HG02588 (cell line): Measurements from ENCODE around the gene ACOX3.
"Not testable (repeated sequence)": the region's sequence is repeated elsewhere in the genome, so short reads cannot be mapped to it uniquely, and the experiment has no call there.

Source experiments
- ATAC-seq: cut with Tn5 transposase; IDR thresholded peaks from one replicate; pipeline ENCODE4 v1.9.1; 2021; ENCODE audit warnings: mild to moderate bottlenecking, moderate library complexity; ENCODE audit not compliant: unreplicated experiment

The ACOX3 gene

DNA sequence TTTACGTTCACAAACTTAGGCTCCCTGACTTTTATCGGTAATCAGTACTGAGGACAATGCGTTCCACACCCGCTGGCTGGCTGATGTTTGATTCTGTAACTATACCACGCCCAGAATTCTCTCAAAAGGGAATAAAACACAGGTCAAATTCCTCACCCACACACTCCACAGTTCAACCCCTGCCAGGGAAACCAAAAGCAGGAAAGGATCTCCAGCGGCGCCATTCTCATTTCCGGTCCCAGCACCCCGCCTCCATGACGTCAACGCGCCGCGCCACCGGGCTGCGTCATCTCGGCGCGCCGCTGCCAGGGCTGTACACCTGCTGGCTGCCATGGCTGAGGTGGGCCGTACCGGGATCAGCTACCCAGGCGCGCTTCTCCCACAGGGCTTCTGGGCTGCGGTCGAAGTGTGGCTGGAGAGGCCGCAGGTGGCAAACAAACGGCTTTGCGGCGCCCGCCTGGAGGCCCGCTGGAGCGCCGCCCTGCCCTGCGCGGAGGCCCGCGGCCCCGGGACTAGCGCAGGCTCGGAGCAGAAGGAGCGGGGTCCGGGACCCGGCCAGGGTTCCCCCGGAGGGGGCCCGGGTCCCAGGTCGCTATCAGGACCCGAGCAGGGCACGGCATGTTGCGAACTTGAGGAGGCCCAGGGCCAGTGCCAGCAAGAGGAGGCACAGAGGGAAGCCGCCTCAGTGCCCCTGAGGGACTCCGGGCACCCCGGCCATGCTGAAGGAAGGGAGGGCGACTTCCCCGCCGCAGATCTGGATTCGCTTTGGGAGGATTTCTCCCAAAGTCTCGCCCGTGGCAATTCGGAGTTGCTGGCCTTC lies at the start of gene ACOX3, which contains the start of gene TRMT44:
TSS of gene ACOX3 (minus strand) at position 232 of the 820 bp plus-strand sequence. CDS start 24,202 bp downstream, outside the sequence.
TSS of gene TRMT44 (plus strand) at position 286 of the 820 bp plus-strand sequence. CDS start at position 332, 46 bp downstream.
- peak; percentile 84 for ATAC-seq

DNA sequence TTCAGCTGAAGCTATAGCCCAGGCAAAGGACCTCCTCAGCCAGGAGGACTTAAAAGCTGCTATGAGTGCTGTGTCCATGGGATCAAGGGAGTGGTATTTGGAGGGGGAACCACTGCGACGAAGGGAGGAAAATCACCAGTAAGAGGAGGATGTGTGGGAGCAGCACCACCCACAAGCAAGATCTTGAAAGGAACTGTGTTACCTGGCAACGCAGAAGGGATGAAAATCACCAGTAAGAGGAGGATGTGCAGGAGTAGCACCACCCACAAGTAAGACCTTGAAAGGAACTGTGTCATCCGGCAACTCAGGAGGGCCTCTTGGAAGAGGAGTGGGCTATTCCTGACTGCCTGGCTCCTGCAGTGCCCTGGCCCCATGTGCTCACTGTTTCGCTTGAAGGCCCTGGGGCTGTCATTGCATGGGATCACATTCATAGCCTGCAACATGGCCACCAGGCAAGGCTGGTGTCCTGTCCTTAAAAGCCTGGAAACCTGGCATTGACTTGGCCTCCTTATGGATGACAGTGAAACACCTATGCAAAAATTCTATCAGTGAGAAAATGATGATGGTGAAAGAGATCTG lies 48.4 kb upstream of the ACOX3 start:
- no peak for ATAC-seq

DNA sequence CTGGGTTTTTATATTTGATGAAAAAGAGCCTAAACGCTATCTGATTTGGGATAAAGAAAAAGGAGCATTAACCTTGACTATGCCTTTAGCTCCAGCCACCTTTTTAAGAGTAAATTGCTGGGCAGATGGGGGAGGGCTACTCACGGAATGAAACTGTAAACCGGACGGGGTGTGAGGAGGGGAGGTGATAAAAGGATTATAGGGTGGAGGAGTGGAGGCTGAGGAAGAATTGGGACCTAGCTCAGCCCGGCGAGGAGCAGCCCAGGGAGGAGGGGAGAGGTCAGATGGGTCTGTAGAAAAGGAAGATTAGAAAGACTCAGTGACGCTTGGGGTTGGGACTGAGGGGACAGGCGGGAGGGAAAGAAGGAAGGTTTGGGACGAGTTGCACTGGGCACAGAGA lies 46.1 kb upstream of the ACOX3 start:
- not testable (repeated sequence) for ATAC-seq

DNA sequence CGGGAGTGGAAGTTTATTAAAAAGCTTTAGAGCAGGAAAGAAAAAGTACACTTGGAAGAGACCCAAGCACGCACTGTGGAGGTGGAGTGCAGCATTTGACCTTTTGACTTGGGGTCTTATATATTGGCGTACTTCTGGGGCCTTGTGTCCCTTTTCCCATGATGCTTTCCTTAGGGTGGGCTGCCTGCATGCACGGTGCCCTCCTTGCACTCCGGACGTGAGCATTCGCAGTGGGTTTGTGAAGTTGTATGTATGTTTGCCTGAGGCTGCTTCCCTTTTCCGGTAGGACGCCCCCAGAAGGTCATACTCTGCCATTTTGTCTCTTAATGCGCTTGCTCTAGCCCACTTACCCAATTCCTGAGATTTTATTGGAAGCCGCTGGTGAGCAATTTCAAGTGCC lies 39.7 kb upstream of the ACOX3 start:
- no peak for ATAC-seq

DNA sequence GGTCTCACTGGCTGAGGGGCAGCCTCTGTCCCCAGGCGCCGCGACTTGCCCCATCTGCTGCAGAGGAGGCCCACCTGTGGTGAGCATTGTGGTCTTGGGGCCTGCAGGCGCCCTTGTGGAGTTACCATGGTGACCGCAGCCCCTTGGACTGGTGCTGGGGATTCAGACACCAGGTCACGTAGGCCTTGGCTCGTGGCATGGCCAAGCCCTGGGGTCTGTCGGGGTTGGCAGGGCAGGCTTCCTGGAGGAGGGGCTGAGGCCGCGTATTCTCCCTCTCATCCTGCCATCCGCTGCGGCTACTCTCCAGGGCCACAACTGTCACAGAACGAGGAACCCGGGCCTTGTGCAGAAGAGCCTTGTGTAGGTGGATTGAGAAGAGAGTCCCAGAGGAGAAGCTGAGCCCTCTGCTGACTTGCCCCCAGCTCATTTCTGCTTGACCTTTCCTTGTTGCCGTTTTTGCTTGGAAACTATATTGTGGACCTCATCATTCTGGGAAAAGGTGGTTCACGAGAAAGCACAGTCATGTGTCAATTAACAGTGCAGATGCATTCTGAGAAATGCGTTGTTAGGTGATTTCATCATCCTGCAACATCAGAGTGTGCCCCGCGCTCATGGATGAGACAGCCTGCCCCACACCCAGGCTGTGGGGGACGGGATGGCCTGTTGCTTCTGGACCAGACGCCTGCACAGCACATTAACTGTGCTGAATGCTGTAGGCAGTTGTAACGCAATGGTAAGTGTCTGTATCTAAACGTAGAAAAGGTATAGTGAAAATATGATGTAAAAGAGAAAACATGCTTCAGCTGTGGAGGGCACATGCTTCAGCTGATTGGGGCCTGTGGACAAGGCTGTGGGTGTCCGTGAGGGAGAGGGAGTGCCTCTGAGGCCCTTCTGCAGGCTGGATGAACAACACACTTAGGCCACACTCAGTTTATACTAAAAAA lies 38.5 kb upstream of the ACOX3 start:
- no peak for ATAC-seq

DNA sequence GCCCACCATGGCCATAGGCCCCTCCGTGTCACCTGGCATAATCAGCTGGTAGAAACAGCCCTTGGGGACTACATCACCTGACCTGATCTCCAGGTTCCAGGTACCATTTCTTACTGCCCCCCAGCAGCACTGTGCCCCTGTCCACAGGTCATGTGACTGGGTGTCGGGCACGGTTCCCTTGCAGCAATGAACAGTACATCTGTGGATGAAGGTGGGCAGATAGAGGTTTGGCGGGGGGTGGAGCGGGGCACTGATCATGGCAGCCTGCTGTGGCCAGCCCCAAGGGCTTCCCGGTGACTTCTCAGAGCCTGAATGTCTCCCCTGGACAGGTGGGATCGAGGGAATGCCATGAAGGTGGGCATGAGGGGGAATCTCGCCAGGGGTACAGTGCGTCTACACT lies 37.8 kb upstream of the ACOX3 start:
- no peak for ATAC-seq

DNA sequence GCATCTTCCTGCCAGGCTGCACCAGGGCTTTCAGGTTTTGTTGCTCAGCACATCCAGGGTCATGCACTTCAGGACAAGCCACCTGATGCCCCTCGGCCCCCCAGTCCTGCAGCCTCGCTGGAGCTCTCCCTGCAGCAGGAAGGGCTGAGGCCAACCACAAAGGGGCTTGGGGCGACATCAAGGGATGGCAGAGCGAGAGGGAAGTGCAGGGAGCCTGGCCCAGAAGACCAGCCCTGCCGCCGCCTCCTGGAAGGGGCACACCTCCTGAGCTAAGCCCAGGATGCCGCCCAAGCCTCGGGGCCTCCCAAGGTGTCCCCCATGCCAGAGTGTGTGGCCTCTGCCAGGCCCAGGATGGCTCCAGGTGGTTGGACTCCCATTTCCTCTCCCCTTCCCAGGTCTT lies 37.2 kb upstream of the ACOX3 start:
- ATAC-seq, result no peak

DNA sequence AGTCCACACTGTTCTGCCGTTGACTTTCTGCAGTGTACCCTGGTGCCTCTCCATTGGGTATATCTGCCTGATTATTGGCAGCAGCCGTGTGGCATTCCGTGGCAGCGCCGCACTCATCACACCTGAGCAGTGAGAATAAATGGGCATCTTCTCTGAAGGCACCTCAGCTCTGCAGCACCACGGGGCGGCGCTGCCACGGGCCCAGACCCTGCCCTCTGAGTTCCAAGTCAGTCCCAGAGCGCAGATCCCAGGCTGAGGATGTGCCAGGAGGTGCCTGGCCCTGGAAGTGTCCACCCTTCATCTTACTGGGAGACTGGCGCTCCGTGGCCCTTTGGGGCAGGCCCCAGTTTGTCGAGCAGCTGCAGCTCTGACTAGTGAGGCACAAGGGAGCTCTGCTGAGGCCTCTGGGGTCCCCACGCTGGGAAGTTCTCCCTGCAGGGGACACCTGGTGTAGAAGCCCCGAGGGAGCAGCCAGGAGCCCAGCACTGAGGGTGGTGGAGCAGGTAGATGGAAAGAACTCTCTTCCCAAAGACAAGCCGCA lies 36.6 kb upstream of the ACOX3 start:
- ATAC-seq, result no peak

DNA sequence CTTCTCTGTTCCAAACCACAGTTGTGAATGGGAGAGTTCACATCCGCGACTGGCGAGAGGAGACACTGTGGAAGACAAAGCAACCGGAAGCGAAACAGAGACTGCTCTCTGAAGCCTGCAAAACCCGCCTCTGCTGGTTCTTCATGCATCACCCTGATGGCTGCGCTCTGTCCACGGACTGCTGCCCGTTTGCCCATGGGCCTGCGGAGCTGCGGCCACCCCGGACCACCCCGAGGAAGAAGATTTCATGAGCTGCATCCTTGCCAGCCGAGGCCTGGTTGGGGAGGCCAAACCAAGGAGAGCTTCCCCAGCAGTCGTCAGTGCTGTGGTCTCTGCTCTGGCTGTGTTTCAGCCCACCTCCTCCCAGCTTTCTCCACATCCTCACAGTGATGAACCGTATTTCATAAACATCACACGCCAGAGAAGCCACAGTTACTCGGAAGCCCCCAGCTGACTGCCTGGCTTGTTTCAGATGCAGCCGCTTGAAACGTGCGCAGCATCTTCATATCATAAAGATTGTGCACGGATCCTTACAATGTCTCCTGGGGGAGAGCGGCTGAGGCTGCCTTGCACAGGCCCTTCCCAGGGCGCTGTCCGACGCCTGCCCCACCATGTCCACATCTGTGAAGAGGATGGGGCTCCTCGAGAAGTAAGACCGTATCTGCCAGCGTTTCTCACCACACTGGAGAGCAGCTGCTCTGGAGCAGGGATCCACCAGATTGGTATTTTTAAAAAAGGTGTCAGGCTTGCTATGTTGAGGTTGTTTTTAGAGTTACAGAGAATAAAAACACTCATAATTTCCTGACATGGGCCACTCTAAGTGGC lies 35.4 kb upstream of the ACOX3 start:
- no peak for ATAC-seq

DNA sequence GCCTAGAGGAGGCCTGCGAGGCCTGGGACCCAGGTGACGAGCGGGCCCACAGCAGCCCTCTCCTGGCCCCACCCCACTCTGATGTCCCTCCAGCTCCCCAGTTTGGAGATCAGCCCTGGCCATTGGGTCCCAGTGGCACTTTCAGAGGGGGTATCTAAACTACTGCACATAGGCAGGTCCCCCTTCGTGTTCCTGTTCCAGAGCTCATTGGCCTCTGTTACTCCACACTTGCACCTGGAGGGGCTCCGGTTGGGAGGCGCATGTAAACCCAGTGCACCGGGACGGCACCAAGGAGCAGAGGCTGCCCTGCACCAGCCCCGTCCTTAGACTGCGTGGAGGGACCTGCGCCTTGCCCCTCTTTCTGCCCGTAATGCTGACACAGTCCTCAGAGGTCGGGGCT lies 34.3 kb upstream of the ACOX3 start:
- ATAC-seq, result no peak

DNA sequence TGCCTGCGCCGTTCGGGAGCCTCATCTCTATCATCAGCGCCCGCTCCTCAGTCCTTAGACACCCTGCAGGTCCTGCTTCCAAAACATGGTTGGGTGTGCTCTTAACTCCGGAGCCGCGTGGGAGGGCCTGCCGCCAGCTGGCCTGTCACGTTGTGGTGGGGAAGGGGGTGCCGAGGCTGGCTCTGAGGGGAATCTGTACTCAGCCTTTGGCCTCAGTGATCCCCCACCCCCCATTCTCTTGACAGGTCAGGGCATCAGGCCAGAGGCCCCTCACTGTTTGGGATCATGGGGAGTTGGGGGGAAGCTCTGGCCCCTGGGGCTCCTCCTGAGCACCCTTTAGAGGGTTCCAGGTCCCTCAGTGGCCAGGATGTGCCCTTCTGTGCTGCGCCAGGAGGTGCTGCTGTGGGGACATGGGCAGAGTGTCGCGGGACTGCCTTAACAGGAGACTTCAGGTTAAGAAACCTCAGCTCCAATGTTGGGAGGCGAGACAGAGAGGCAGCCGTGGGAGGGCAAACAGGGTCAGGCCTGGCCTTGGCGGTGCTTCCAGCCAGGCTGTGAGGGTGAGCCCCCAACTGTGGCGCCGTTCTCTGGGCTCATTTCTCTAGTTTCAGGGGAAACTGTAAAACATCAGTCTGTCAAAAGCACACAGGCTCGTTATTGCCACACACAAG lies 33.5 kb upstream of the ACOX3 start:
- no peak for ATAC-seq

DNA sequence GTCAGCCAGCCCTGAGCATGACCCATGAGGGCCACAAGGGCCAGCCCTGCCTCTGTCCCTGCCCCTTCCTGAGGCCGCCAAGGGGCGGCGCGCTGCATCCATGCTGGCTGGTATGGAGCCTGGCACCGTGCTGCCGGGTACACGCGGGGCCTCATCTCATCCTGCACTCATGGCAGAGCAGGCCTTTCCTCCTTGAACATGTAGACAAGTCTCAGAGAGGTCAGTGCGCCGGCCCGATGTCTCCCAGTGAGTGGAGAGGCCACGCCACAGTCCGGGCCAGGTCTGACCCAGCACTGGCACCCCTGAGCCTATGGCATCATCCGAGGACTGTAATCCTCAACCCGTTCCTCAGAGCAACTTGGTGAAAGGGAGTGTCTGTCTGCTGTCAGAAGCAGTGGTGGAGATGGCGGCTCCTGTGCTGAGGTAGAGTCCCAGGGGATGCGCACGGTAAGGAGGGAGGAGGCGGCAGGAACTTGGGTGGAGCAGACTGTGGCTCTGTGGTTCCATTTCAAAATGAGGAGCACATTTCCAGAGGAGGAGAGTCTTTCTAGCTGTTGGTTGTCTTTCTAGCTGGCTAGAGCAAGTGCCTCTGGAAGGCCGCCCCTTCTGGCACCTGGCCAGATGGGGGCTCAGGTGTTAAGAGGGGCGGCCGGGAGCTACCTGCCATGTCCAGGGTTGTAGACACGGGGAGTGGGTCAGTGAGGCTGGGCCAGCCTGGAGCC lies 32.8 kb upstream of the ACOX3 start:
- ATAC-seq, result no peak

DNA sequence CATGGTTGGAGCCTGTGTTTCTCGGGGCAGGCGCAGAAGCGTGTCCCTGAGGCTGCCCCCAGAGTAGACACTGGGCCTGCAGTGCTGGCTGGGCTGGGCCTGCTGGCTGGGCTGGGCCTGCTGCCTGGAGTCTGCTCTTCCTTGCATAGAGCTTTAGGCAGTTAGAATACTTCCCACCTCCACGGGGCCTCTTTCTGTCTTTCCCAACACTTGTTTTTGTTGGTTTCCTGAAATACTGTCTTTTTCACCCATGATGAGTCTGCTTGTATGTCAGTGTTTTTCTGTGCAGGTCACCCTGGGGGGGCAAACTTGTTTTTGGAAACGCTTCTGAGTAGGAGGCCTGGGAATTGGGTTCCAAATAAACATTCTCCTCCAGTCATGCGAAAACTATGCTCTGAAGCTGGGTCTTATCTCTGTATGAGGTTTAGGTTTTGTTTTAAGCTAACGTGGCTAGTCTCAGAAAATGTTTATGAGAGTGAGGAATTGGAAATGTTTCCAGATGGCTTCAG lies 32.2 kb upstream of the ACOX3 start:
- no peak for ATAC-seq

DNA sequence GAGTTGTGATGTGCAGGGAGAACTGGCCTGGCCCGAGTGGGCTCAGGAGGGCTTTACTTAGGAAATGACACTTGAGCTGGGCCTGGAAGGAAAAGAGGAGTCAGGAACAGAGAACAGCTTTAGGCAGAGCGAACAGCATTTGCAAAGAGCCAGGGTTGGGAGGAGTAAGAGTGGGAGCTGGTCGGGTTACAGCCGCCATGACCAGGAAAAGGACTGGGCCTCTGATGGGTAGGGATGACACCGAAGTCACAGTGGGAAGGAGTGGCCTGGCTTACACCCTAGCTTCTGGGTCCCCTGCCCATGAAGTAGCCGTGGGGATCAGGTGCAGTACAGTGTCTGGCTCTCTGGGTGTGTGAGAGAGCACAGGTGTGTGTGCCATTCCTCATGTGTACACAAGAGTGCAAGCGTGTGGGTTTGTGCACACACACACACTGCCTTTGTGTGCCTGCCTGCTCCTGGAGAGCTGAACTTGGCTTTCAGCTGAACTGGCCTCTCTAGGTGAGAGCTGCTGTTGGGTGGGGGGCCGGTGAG lies 31.7 kb upstream of the ACOX3 start:
- no peak for ATAC-seq

DNA sequence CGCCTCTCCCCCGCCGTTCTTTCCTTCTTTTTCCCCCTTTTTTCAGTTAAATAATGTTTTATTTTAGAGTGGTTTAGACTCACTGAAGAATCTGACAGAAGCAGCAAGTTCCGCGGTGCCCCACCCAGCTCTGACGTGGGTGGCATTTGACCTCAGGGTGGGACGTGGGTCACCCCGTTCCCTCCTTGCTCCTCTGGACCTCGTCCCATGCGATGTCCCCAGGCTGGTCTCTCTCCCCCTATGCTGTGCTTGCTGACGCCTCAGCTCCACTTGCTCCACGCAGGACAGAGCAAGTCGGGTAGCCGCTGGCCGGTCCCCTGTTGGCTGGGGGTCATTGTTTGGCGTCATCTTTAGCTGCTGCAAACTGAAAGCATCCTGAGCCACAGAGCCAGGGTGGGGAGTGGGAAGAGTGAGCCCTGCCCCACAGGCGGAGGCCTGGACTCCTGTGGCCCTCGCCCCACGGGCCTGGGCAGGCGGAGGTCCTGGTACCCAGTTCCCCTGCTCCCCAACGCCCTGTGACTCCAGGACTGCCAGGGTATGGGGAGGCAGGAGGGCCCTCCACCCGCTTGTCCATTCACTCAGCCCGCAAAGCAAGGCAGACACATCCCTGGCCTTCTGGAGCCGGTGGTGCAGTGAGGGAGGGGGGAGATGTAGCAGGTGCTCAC lies 30.8 kb upstream of the ACOX3 start:
- no peak for ATAC-seq

DNA sequence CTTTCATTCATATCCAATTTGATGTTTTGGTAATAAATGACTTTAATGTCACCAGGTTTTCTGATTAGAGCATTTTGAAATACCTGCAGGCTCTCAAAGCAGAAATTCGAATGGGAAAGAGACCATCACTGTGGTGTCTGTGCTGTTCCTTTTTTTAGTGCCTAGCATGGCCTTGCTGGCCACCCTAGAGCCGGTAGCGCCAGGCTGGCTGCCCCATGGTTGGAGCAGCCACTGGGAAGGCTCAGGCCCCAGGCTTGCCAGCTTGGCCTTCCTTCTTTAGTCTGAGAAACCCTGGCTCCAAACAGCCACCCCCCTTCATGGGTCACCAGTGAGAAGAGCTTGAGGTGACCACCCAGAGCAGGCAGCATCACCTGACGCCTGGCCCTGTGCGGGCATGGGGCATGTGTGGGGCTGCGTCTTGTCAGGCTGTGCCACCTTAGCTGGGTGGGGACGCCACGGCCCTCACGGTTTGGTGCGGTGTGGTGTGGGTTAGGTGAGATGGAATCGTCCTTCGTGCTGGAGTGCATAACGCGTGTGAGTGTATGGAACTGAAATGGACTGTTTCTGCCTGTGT lies 30.0 kb upstream of the ACOX3 start:
- no peak for ATAC-seq

DNA sequence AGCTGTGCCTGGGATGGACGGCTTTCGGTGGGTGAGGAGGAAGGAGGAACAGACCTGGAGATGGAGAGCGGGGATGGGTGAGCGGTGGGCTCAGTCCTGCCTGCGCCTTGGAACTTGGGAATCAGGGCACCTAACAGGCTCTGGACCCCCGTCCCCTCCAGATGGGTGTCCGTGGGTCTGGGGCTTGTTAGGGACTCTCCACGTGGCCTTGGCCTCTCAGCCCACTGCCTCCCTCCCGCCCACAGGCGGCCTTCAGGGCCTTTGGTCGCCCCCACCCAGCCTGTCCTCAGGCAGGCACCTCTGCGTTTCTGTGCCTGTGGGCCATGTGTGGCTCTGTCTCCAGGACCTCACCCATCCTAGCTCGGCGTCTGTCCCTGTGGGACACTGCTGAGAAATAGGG lies 29.0 kb upstream of the ACOX3 start:
- ATAC-seq, result no peak
